BLaER1 (cell line): Measurements from ENCODE around the gene RPP40.
"Not testable (repeated sequence)": the region's sequence is repeated elsewhere in the genome, so short reads cannot be mapped to it uniquely, and the experiment has no call there.

ENCODE experiments used
- H3K27ac ChIP-seq: shearing (Covaris generic); formaldehyde crosslinking; 2 replicates; pipeline ENCODE4 v1.8.1; 2022
- H3K27me3 ChIP-seq: shearing (Covaris generic); formaldehyde crosslinking; 2 replicates; pipeline ENCODE4 v1.8.1; 2022
- H3K36me3 ChIP-seq: shearing (Covaris generic); formaldehyde crosslinking; 2 replicates; pipeline ENCODE4 v1.8.1; 2022
- H3K4me1 ChIP-seq: shearing (Covaris generic); formaldehyde crosslinking; 2 replicates; pipeline ENCODE4 v1.8.1; 2022
- H3K4me2 ChIP-seq: shearing (Covaris generic); formaldehyde crosslinking; 2 replicates; pipeline ENCODE4 v1.8.1; 2022
- H3K4me3 ChIP-seq: shearing (Covaris generic); formaldehyde crosslinking; 2 replicates; pipeline ENCODE4 v1.8.1; 2022
- H3K9ac ChIP-seq: shearing (Covaris generic); formaldehyde crosslinking; 2 replicates; pipeline ENCODE4 v1.8.1; 2022
- H3K9me3 ChIP-seq: shearing (Covaris generic); formaldehyde crosslinking; 2 replicates; pipeline ENCODE4 v1.8.1; 2022
- H4K20me1 ChIP-seq: shearing (Covaris generic); formaldehyde crosslinking; 2 replicates; pipeline ENCODE4 v1.8.1; 2022
- Cebpa-rat ChIP-seq: shearing (Covaris generic); IDR thresholded peaks from 2 replicates; pipeline ENCODE4 v1.8.1; 2022

RPP40 gene

GRCh38 chr6:5023923-5024322, 20.1 kb upstream of the RPP40 start:
- TF ChIP-seq Cebpa-rat, result no peak
- Histone ChIP-seq H3K4me1 (peaks cover 16% of the 10 kb centered on the region), H4K20me1 (no peaks in the 10 kb centered on the region), H3K9ac (no peak overlapping the region), H3K9me3 (peaks cover 4% of the 10 kb centered on the region; the same call in 1 of the 2 replicates), H3K4me2 (no peak overlapping the region), H3K4me3 (no peak overlapping the region), H3K36me3 (peaks cover 4% of the 10 kb centered on the region; the same call in 1 of the 2 replicates), H3K27me3 (no peaks in the 10 kb centered on the region), H3K27ac (no peak overlapping the region)

GRCh38 chr6:5020142-5020541, 16.3 kb upstream of the RPP40 start:
- Histone ChIP-seq H3K9ac (no peak overlapping the region), H3K36me3 (peaks cover 4% of the 10 kb centered on the region; the same call in 1 of the 2 replicates), H3K4me1 (no peaks in the 10 kb centered on the region), H4K20me1 (no peaks in the 10 kb centered on the region), H3K27me3 (no peaks in the 10 kb centered on the region), H3K9me3 (peaks cover 4% of the 10 kb centered on the region; the same call in 1 of the 2 replicates), H3K4me2 (no peak overlapping the region), H3K4me3 (no peak overlapping the region), H3K27ac (no peak overlapping the region)
- no peak for TF ChIP-seq Cebpa-rat

GRCh38 chr6:5014072-5014561, 10.3 kb upstream of the RPP40 start:
- Histone ChIP-seq H3K4me3 (no peak overlapping the region), H4K20me1 (no peaks in the 10 kb centered on the region), H3K27ac (no peak overlapping the region), H3K9me3 (peaks cover 12% of the 10 kb centered on the region), H3K9ac (no peak overlapping the region), H3K4me2 (no peak overlapping the region), H3K4me1 (no peaks in the 10 kb centered on the region), H3K36me3 (no peaks in the 10 kb centered on the region), H3K27me3 (no peaks in the 10 kb centered on the region)
- TF ChIP-seq Cebpa-rat, result no peak

- Histone ChIP-seq H3K9ac (no peak overlapping the region), H3K36me3 (no peaks in the 10 kb centered on the region), H3K4me3 (no peak overlapping the region), H3K27ac (no peak overlapping the region), H3K9me3 (peaks cover 12% of the 10 kb centered on the region), H3K27me3 (no peaks in the 10 kb centered on the region), H3K4me2 (no peak overlapping the region), H3K4me1 (no peaks in the 10 kb centered on the region), H4K20me1 (no peaks in the 10 kb centered on the region)
- TF ChIP-seq Cebpa-rat, result no peak
Observed at GRCh38 chr6:5012519-5012918, 8.7 kb upstream of the RPP40 start.

- Histone ChIP-seq H3K9ac (no peak overlapping the region), H4K20me1 (no peaks in the 10 kb centered on the region), H3K4me2 (no peak overlapping the region), H3K27ac (no peak overlapping the region), H3K4me1 (no peaks in the 10 kb centered on the region), H3K4me3 (no peak overlapping the region), H3K9me3 (peaks cover 12% of the 10 kb centered on the region), H3K27me3 (no peaks in the 10 kb centered on the region), H3K36me3 (no peaks in the 10 kb centered on the region)
- no peak for TF ChIP-seq Cebpa-rat
Observed at GRCh38 chr6:5011346-5011745, 7.5 kb upstream of the RPP40 start.

DNA sequence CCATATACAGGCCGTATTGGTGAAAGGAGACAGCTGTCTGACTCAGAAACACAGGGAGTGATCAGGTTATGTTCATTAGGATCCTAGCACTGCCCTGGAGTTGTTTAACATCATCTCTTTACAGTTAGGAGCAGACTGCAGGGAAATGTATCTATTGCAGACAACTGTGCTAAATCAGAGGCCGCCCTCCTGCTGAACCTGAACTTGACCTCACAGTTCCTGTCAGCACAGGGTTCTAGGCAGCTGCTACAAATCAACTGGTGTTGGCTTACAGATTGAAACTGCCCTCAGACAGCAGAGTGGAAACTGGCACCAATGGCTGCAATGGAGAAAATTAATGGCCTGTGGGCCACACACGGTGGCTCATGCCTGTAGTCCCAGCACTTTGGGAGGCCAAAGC, 3.7 kb upstream of the RPP40 start:
- H3K27me3 ChIP-seq, result no peaks in the 10 kb centered on the region
- H3K36me3 ChIP-seq, result no peaks in the 10 kb centered on the region
- no peak overlapping the region for H3K27ac ChIP-seq
- no peak overlapping the region for H3K4me3 ChIP-seq
- H3K4me2 ChIP-seq, result no peak overlapping the region
- no peak for TF ChIP-seq Cebpa-rat
- H4K20me1 ChIP-seq, result no peaks in the 10 kb centered on the region
- H3K9ac ChIP-seq, result no peak overlapping the region
- H3K4me1 ChIP-seq, result peaks cover 18% of the 10 kb centered on the region
- no peaks in the 10 kb centered on the region for H3K9me3 ChIP-seq

DNA sequence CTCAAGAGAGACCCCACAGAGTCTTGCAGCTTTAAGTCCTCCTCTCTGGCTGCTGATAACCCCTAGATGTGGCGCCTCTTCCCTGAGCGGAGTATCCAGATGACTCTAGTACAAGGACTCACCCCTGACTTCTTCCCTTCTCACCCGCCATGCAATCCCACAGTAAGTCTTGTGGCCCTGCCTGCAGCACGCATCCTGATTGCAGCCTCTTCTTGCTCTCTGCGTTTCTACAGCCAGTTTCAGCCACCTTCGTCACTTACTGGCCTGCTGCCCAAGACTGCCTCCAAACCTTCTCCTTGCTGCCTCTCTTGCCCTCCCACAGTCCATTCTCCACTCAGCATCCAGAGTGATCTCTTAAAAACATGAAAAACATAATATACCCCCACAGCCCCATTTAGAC, 2.4 kb upstream of the RPP40 start:
- Histone ChIP-seq H3K36me3 (peaks cover 9% of the 10 kb centered on the region), H3K9ac (no peak overlapping the region), H3K4me2 (no peak overlapping the region), H4K20me1 (no peaks in the 10 kb centered on the region), H3K27me3 (no peaks in the 10 kb centered on the region), H3K27ac (no peak overlapping the region), H3K9me3 (no peaks in the 10 kb centered on the region), H3K4me3 (no peak overlapping the region), H3K4me1 (peaks cover 19% of the 10 kb centered on the region)
- no peak for TF ChIP-seq Cebpa-rat

- H3K9ac ChIP-seq, H4K20me1 ChIP-seq, H3K4me3 ChIP-seq, H3K9me3 ChIP-seq, H3K27ac ChIP-seq, H3K27me3 ChIP-seq: not testable (repeated sequence)
- Histone ChIP-seq H3K36me3 (peaks cover 20% of the 10 kb centered on the region), H3K4me2 (peak overlapping the region; percentile 84), H3K4me1 (peaks cover 19% of the 10 kb centered on the region)
Observed at GRCh38 chr6:5005038-5005433, 1.2 kb upstream of the RPP40 start.

- Histone ChIP-seq H3K9ac (peak overlapping the region; percentile 86), H3K27me3 (no peaks in the 10 kb centered on the region), H3K4me2 (peak overlapping the region; percentile 84), H3K4me3 (peak overlapping the region; percentile 71), H4K20me1 (no peaks in the 10 kb centered on the region), H3K4me1 (peaks cover 19% of the 10 kb centered on the region), H3K36me3 (peaks cover 23% of the 10 kb centered on the region), H3K27ac (peak overlapping the region; percentile 88), H3K9me3 (no peaks in the 10 kb centered on the region)
- TF ChIP-seq Cebpa-rat, result no peak
Observed at GRCh38 chr6:5004373-5005037, 668 bp upstream of the RPP40 start.

- Histone ChIP-seq H3K4me2 (no peak overlapping the region), H3K27ac (no peak overlapping the region), H4K20me1 (no peaks in the 10 kb centered on the region), H3K4me3 (no peak overlapping the region), H3K27me3 (no peaks in the 10 kb centered on the region), H3K9ac (no peak overlapping the region), H3K4me1 (peaks cover 14% of the 10 kb centered on the region), H3K9me3 (no peaks in the 10 kb centered on the region), H3K36me3 (peaks cover 68% of the 10 kb centered on the region)
- TF ChIP-seq Cebpa-rat, result no peak
Observed at GRCh38 chr6:4999586-4999985, 4.3 kb downstream of the RPP40 start.

- Histone ChIP-seq H3K36me3 (peaks cover 75% of the 10 kb centered on the region), H3K4me3 (no peak overlapping the region), H4K20me1 (no peaks in the 10 kb centered on the region), H3K9me3 (no peaks in the 10 kb centered on the region), H3K9ac (no peak overlapping the region), H3K4me1 (peaks cover 9% of the 10 kb centered on the region), H3K4me2 (no peak overlapping the region), H3K27me3 (no peaks in the 10 kb centered on the region), H3K27ac (no peak overlapping the region)
- TF ChIP-seq Cebpa-rat, result no peak
Observed at GRCh38 chr6:4997862-4998261, 6.0 kb downstream of the RPP40 start.
